HEK293T (cell line): ENCODE measurements around the gene IL18BP.

Experiments
- CTCF ChIA-PET: fragments of 350-600 bp; formaldehyde crosslinking; extraction: SDS; loops from one replicate; lab custom pipeline; 2021; ENCODE audit warnings: antibody characterized with exemption, inconsistent platforms; lab: Yijun Ruan, JAX
- POLR2A ChIA-PET: fragments of 350-600 bp; formaldehyde crosslinking; extraction: SDS; loops from one replicate; lab custom pipeline; 2020; ENCODE audit warnings: antibody characterized with exemption, inconsistent platforms; lab: Yijun Ruan, JAX
- DNase-seq: peaks from one replicate; pipeline ENCODE4 v3.0.0; 2012; ENCODE audit warnings: mixed read lengths; ENCODE audit errors: extremely low spot score
- ARNT ChIP-seq: fragments of 450-650 bp; IDR thresholded peaks from 2 replicates; pipeline ENCODE4 v1.6.1; 2017; ENCODE audit warnings: mild to moderate bottlenecking
- BHLHE40 ChIP-seq: fragments of 450-650 bp; IDR thresholded peaks from 2 replicates; pipeline ENCODE4 v1.6.1; 2016; ENCODE audit warnings: mild to moderate bottlenecking, moderate library complexity, borderline replicate concordance
- CTBP1 ChIP-seq: fragments of 450-650 bp; IDR thresholded peaks from 2 replicates; pipeline ENCODE4 v1.6.1; 2016; ENCODE audit warnings: borderline replicate concordance
- ELF4 ChIP-seq: fragments of 450-650 bp; IDR thresholded peaks from 2 replicates; pipeline ENCODE4 v1.6.1; 2017; ENCODE audit warnings: antibody characterized with exemption
- FOXA1 ChIP-seq: fragments of 450-650 bp; IDR thresholded peaks from 2 replicates; pipeline ENCODE4 v1.6.1; 2016; ENCODE audit warnings: mild to moderate bottlenecking
- FOXK2 ChIP-seq: fragments of 450-650 bp; IDR thresholded peaks from 2 replicates; pipeline ENCODE4 v1.6.1; 2016; ENCODE audit warnings: mild to moderate bottlenecking
- FOXM1 ChIP-seq: fragments of 450-650 bp; IDR thresholded peaks from 2 replicates; pipeline ENCODE4 v1.6.1; 2017; ENCODE audit warnings: mild to moderate bottlenecking, borderline replicate concordance
- HDGF ChIP-seq: fragments of 450-650 bp; IDR thresholded peaks from 2 replicates; pipeline ENCODE4 v1.6.1; 2017; ENCODE audit warnings: antibody characterized with exemption, borderline replicate concordance
- L3MBTL2 ChIP-seq: fragments of 450-650 bp; conservative IDR thresholded peaks from 2 replicates; pipeline ENCODE4 v1.6.1; 2016; ENCODE audit warnings: mild to moderate bottlenecking
- LEF1 ChIP-seq: fragments of 450-650 bp; IDR thresholded peaks from 2 replicates; pipeline ENCODE4 v1.6.1; 2017; ENCODE audit warnings: mild to moderate bottlenecking, borderline replicate concordance
- NFRKB ChIP-seq: fragments of 450-650 bp; IDR thresholded peaks from 2 replicates; pipeline ENCODE4 v1.6.1; 2016; ENCODE audit warnings: mild to moderate bottlenecking, moderate library complexity
- PKNOX1 ChIP-seq: fragments of 450-650 bp; IDR thresholded peaks from 2 replicates; pipeline ENCODE4 v1.6.1; 2016
- SP1 ChIP-seq: fragments of 450-650 bp; IDR thresholded peaks from 2 replicates; pipeline ENCODE4 v1.6.1; 2017
- SUZ12 ChIP-seq: fragments of 450-650 bp; IDR thresholded peaks from 2 replicates; pipeline ENCODE4 v1.6.1; 2016; ENCODE audit warnings: mild to moderate bottlenecking
- TARDBP ChIP-seq: fragments of 450-650 bp; IDR thresholded peaks from 2 replicates; pipeline ENCODE4 v1.6.1; 2016
- ZNF384 ChIP-seq: fragments of 450-650 bp; IDR thresholded peaks from 2 replicates; pipeline ENCODE4 v1.6.1; 2016

The IL18BP gene

DNA sequence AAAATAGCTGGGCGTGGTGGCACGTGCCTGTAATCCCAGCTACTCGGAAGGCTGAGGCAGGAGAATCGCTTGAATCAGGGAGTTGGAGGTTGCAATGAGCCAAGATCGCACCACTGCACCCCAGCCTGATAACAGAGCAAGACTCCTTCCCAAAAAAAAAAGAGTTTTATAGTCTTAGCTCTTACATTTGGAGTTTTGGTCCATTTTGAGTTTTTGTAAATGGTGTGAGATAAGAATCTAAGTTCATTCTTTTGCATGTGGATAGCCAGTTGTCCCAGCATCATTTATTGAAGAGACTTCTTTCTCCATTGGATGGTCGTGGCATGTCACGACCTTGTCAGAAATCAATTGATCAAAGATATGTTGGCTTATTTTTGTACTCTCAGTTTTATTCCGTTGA lies 35.2 kb upstream of the IL18BP start:
- TF ChIP-seq HDGF (no peak), TARDBP (no peak), SUZ12 (no peak), FOXA1 (no peak), FOXM1 (no peak), BHLHE40 (no peak), LEF1 (no peak), ELF4 (no peak), SP1 (no peak), PKNOX1 (no peak), FOXK2 (no peak), CTBP1 (no peak), NFRKB (no peak), ZNF384 (no peak), ARNT (no peak), L3MBTL2 (no peak)
- CTCF ChIA-PET = no interaction called here
- POLR2A ChIA-PET = no interaction called here
- DNase-seq = no peak

DNA sequence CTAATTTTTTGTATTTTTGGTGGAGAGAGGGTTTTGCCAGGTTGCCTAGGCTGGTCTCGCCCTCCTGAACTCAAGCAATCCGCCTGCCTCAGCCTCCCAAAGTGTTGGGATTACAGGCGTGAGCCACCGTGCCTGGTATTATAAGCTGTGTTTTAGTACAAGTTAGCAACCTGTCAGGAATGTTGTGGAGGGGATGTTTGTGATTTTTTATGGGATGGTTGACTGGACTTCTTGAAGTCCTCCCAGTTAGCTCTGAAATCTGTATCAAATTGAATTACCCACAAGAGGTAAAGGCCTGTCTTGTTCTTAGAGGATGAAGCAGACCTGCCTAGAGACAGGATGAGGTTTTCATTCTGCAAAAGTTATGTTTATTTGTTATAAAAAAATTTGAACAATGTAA lies 34.1 kb upstream of the IL18BP start:
- no peak for DNase-seq
- CTCF ChIA-PET = no interaction called here
- no peak for TF ChIP-seq FOXM1
- TF ChIP-seq TARDBP = no peak
- TF ChIP-seq HDGF = no peak
- POLR2A ChIA-PET = interaction anchor here (1.5 kb wide), 1 partner anchor 35 kb away, joined by 3 read pairs; no protein-coding TSS in a partner anchor

DNA sequence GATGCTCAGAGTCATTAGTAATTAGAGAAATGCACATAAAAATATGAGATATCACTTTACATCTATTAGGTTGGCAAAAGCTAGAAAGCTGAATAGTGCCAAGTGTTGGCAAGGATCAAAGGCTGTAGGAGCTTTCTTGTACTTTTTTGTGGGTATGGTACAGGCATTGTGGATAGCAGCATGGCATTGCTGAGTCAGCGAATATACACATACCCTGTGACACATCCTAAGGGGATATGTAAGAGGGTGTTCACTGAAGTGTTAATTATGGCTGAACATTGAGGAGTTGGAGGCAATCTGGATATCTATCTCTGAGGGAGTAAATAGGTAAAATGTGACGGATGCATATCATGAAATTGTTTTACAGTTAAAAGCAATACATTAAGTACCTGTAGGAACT lies 27.0 kb upstream of the IL18BP start:
- no peak for DNase-seq
- CTCF ChIA-PET = no interaction called here
- no peak for TF ChIP-seq FOXM1
- no peak for TF ChIP-seq ARNT
- no peak for TF ChIP-seq FOXK2
- TF ChIP-seq TARDBP = no peak
- TF ChIP-seq FOXA1 = no peak
- no peak for TF ChIP-seq HDGF
- no peak for TF ChIP-seq ZNF384
- no peak for TF ChIP-seq PKNOX1
- no peak for TF ChIP-seq NFRKB
- TF ChIP-seq LEF1 = no peak
- POLR2A ChIA-PET = no interaction called here

GRCh38 chr11:71976551-71976950 lies 22.2 kb upstream of the IL18BP start:
- POLR2A ChIA-PET = no interaction called here
- no peak for TF ChIP-seq TARDBP
- TF ChIP-seq ZNF384 = no peak
- TF ChIP-seq ARNT = no peak
- TF ChIP-seq L3MBTL2 = no peak
- TF ChIP-seq SUZ12 = no peak
- no peak for TF ChIP-seq FOXM1
- TF ChIP-seq HDGF = no peak
- no peak for TF ChIP-seq BHLHE40
- no peak for TF ChIP-seq LEF1
- TF ChIP-seq FOXK2 = no peak
- TF ChIP-seq SP1 = no peak
- TF ChIP-seq NFRKB = no peak
- TF ChIP-seq PKNOX1 = no peak
- no peak for DNase-seq
- CTCF ChIA-PET = interaction anchor here (1.1 kb wide), 1 partner anchor 10 kb away, joined by 5 read pairs; no protein-coding TSS in a partner anchor

- ChIA-PET CTCF (interaction anchor here (0.6 to 1.2 kb wide), 5 partner anchors 10 to 48 kb away, joined by 3 to 6 read pairs (median 4); no protein-coding TSS in a partner anchor), POLR2A (no interaction called here)
- DNase-seq = no peak
- no peak for TF ChIP-seq ZNF384
- TF ChIP-seq NFRKB = no peak
- no peak for TF ChIP-seq FOXA1
- no peak for TF ChIP-seq SUZ12
These were observed 21.6 kb upstream of the IL18BP start for GRCh38 chr11:71977090-71977489.

- DNase-seq = peak; percentile 48
- POLR2A ChIA-PET = no interaction called here
- no peak for TF ChIP-seq ARNT
- CTCF ChIA-PET = interaction anchor here (0.6 to 1.8 kb wide), 7 partner anchors 10 to 453 kb away, joined by 3 to 6 read pairs (median 3); no protein-coding TSS in a partner anchor
These were observed 20.8 kb upstream of the IL18BP start for GRCh38 chr11:71977743-71978418.

GRCh38 chr11:71979094-71979493 lies 19.6 kb upstream of the IL18BP start:
- DNase-seq = no peak
- no peak for TF ChIP-seq ZNF384
- TF ChIP-seq BHLHE40 = no peak
- CTCF ChIA-PET = interaction anchor here (1.8 kb wide), 1 partner anchor 452 kb away, joined by 3 read pairs; no protein-coding TSS in a partner anchor
- POLR2A ChIA-PET = no interaction called here
